Panc1 (cell line): Measurements from ENCODE around the gene RYK.

ENCODE experiments used
- POLR2AphosphoS5 ChIP-seq: IDR thresholded peaks from 2 replicates; pipeline ENCODE4 v1.6.1; 2012; ENCODE audit warnings: mild to moderate bottlenecking, low read depth, low read length, moderate library complexity
- SIN3A ChIP-seq: IDR thresholded peaks from 2 replicates; pipeline ENCODE4 v1.6.1; 2012; ENCODE audit warnings: low read depth, mild to moderate bottlenecking, low read length, moderate library complexity, borderline replicate concordance; ENCODE audit not compliant: insufficient read depth
- TCF7L2 ChIP-seq: IDR thresholded peaks from 2 replicates; pipeline ENCODE4 v1.6.1; 2011; ENCODE audit warnings: mild to moderate bottlenecking, low read depth, low read length, inconsistent platforms
- TF ChIP-seq, protein P1 (sequence below): fragments of 450-650 bp; IDR thresholded peaks from 2 replicates; pipeline ENCODE4 v1.5.1; 2017; ENCODE audit warnings: mild to moderate bottlenecking
- TF ChIP-seq, protein P2 (sequence below), 2 experiments: IDR thresholded peaks; 2 replicates each; pipeline ENCODE4 v1.6.1; 2011 to 2012; ENCODE audit warnings: low read depth in 2 of 2, control low read depth in 1 of 2, low read length in 1 of 2, mild to moderate bottlenecking in 1 of 2, moderate library complexity in 1 of 2; ENCODE audit not compliant: insufficient read depth in 1 of 2

- TF ChIP-seq, protein P1, sequence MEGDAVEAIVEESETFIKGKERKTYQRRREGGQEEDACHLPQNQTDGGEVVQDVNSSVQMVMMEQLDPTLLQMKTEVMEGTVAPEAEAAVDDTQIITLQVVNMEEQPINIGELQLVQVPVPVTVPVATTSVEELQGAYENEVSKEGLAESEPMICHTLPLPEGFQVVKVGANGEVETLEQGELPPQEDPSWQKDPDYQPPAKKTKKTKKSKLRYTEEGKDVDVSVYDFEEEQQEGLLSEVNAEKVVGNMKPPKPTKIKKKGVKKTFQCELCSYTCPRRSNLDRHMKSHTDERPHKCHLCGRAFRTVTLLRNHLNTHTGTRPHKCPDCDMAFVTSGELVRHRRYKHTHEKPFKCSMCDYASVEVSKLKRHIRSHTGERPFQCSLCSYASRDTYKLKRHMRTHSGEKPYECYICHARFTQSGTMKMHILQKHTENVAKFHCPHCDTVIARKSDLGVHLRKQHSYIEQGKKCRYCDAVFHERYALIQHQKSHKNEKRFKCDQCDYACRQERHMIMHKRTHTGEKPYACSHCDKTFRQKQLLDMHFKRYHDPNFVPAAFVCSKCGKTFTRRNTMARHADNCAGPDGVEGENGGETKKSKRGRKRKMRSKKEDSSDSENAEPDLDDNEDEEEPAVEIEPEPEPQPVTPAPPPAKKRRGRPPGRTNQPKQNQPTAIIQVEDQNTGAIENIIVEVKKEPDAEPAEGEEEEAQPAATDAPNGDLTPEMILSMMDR: no peak
- TF ChIP-seq POLR2AphosphoS5 (no peak), TCF7L2 (no peak), SIN3A (no peak)
- TF ChIP-seq, protein P2, sequence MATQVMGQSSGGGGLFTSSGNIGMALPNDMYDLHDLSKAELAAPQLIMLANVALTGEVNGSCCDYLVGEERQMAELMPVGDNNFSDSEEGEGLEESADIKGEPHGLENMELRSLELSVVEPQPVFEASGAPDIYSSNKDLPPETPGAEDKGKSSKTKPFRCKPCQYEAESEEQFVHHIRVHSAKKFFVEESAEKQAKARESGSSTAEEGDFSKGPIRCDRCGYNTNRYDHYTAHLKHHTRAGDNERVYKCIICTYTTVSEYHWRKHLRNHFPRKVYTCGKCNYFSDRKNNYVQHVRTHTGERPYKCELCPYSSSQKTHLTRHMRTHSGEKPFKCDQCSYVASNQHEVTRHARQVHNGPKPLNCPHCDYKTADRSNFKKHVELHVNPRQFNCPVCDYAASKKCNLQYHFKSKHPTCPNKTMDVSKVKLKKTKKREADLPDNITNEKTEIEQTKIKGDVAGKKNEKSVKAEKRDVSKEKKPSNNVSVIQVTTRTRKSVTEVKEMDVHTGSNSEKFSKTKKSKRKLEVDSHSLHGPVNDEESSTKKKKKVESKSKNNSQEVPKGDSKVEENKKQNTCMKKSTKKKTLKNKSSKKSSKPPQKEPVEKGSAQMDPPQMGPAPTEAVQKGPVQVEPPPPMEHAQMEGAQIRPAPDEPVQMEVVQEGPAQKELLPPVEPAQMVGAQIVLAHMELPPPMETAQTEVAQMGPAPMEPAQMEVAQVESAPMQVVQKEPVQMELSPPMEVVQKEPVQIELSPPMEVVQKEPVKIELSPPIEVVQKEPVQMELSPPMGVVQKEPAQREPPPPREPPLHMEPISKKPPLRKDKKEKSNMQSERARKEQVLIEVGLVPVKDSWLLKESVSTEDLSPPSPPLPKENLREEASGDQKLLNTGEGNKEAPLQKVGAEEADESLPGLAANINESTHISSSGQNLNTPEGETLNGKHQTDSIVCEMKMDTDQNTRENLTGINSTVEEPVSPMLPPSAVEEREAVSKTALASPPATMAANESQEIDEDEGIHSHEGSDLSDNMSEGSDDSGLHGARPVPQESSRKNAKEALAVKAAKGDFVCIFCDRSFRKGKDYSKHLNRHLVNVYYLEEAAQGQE (IDR thresholded peaks at IDR 0.05; ENCODE audit: insufficient read depth in 1 of 2, low read depth in 2 of 2, low read length in 1 of 2): no peak
These were observed 95.2 kb downstream of the RYK start for GRCh38 chr3:134155446-134155845.
